Measurements from ENCODE around the gene DLG2. TPM values are rescaled to one million over a fixed set of nuclear protein-coding genes. Genes with fewer than 3 reads are reported as not detected.

Gene DLG2
- total and polyA plus RNA-seq, 4 experiments from 2014 or later: 0.78 to 2.7 (median 1.9) TPM

- H3K27ac ChIP-seq (ENCODE audit: low read depth, low read length): no peak overlapping the region
- no peaks in the 10 kb centered on the region for H3K4me1 Mint-ChIP-seq
- peaks cover 0 to 9% of the 10 kb centered on the region in 2 donors for H3K27me3 Mint-ChIP-seq
- no peak overlapping the region for H3K4me3 Mint-ChIP-seq
- intact Hi-C loops (cut with micrococcal nuclease): no loop called here
- H3K4me3 ChIP-seq (ENCODE audit: low read length in 2 of 2): no peak overlapping the region
- H3K9me3 Mint-ChIP-seq: peaks cover 0 to 3% (median 0%) of the 10 kb centered on the region in 8 donors
- H3K27ac Mint-ChIP-seq: no peak overlapping the region
- CTCF ChIA-PET (ENCODE audit: partially characterized antibody): no interaction called here
- POLR2A ChIA-PET (ENCODE audit: partially characterized antibody): no interaction called here
- no peaks in the 10 kb centered on the region for H3K36me3 ChIP-seq (ENCODE audit: insufficient read depth, low read length)
- no peaks in the 10 kb centered on the region for H3K27me3 ChIP-seq (ENCODE audit: insufficient read depth, low read length)
- no peaks in the 10 kb centered on the region for H3K9me3 ChIP-seq (ENCODE audit: control insufficient read depth in 1 of 2, low read length in 2 of 2)
- H3K4me1 ChIP-seq (ENCODE audit: insufficient read depth, low read length): no peaks in the 10 kb centered on the region
- no peak for DNase-seq
- H3K36me3 Mint-ChIP-seq: no peaks in the 10 kb centered on the region
Observed at GRCh38 chr11:83629775-83630174, 1997.4 kb downstream of the DLG2 start.

- Histone ChIP-seq H3K36me3 (ENCODE audit: insufficient read depth, low read length) (no peaks in the 10 kb centered on the region), H3K4me3 (ENCODE audit: low read length in 2 of 2) (no peak overlapping the region), H3K4me1 (ENCODE audit: insufficient read depth, low read length) (no peaks in the 10 kb centered on the region), H3K9me3 (ENCODE audit: control insufficient read depth in 1 of 2, low read length in 2 of 2) (no peaks in the 10 kb centered on the region), H3K27ac (ENCODE audit: low read depth, low read length) (no peak overlapping the region), H3K27me3 (ENCODE audit: insufficient read depth, low read length) (no peaks in the 10 kb centered on the region)
- intact Hi-C loops (cut with micrococcal nuclease): no loop called here
- H3K4me1 Mint-ChIP-seq: no peaks in the 10 kb centered on the region
- H3K27me3 Mint-ChIP-seq: peaks cover 0 to 9% of the 10 kb centered on the region in 2 donors
- H3K27ac Mint-ChIP-seq: no peak overlapping the region
- no peaks in the 10 kb centered on the region for H3K36me3 Mint-ChIP-seq
- no peak overlapping the region for H3K4me3 Mint-ChIP-seq
- ChIA-PET POLR2A (ENCODE audit: partially characterized antibody) (no interaction called here), CTCF (ENCODE audit: partially characterized antibody) (no interaction called here)
- DNase-seq: no peak
- H3K9me3 Mint-ChIP-seq: peaks cover 0 to 3% (median 0%) of the 10 kb centered on the region in 8 donors
Observed at GRCh38 chr11:83628622-83629355, 1998.4 kb downstream of the DLG2 start.

- Histone ChIP-seq H3K27ac (ENCODE audit: low read depth, low read length) (no peak overlapping the region), H3K4me1 (ENCODE audit: insufficient read depth, low read length) (no peaks in the 10 kb centered on the region), H3K36me3 (ENCODE audit: insufficient read depth, low read length) (no peaks in the 10 kb centered on the region), H3K27me3 (ENCODE audit: insufficient read depth, low read length) (no peaks in the 10 kb centered on the region), H3K4me3 (ENCODE audit: low read length in 2 of 2) (no peak overlapping the region), H3K9me3 (ENCODE audit: control insufficient read depth in 1 of 2, low read length in 2 of 2) (no peaks in the 10 kb centered on the region)
- ChIA-PET CTCF (ENCODE audit: partially characterized antibody) (no interaction called here), POLR2A (ENCODE audit: partially characterized antibody) (no interaction called here)
- Mint-ChIP-seq H3K36me3 (no peaks in the 10 kb centered on the region), H3K4me1 (no peaks in the 10 kb centered on the region), H3K4me3 (no peak overlapping the region), H3K9me3 (peaks cover 0 to 3% (median 0%) of the 10 kb centered on the region in 8 donors), H3K27ac (no peak overlapping the region), H3K27me3 (peaks cover under 1 to 6% of the 10 kb centered on the region in 2 donors)
- no peak for DNase-seq
- intact Hi-C loops (cut with micrococcal nuclease): no loop called here
Observed at GRCh38 chr11:83625336-83625735, 2001.8 kb downstream of the DLG2 start.

GRCh38 chr11:83617671-83618070, 2009.5 kb downstream of the DLG2 start:
- Histone ChIP-seq H3K4me1 (ENCODE audit: insufficient read depth, low read length) (no peaks in the 10 kb centered on the region), H3K27me3 (ENCODE audit: insufficient read depth, low read length) (no peaks in the 10 kb centered on the region), H3K27ac (ENCODE audit: low read depth, low read length) (no peak overlapping the region), H3K9me3 (ENCODE audit: control insufficient read depth in 1 of 2, low read length in 2 of 2) (no peaks in the 10 kb centered on the region), H3K4me3 (ENCODE audit: low read length in 2 of 2) (no peak overlapping the region), H3K36me3 (ENCODE audit: insufficient read depth, low read length) (no peaks in the 10 kb centered on the region)
- Mint-ChIP-seq H3K27ac (no peak overlapping the region), H3K4me3 (no peak overlapping the region), H3K36me3 (no peaks in the 10 kb centered on the region), H3K9me3 (peaks cover 0 to 2% (median 0%) of the 10 kb centered on the region in 8 donors), H3K4me1 (no peaks in the 10 kb centered on the region), H3K27me3 (peaks cover 0 to 2% of the 10 kb centered on the region in 2 donors)
- CTCF ChIA-PET (ENCODE audit: partially characterized antibody): no interaction called here
- DNase-seq: no peak
- POLR2A ChIA-PET (ENCODE audit: partially characterized antibody): no interaction called here
- intact Hi-C loops (cut with micrococcal nuclease): no loop called here

GRCh38 chr11:83613767-83614121, 2013.4 kb downstream of the DLG2 start:
- Mint-ChIP-seq H3K36me3 (no peaks in the 10 kb centered on the region), H3K27ac (no peak overlapping the region), H3K9me3 (peaks cover 0 to 2% (median 0%) of the 10 kb centered on the region in 8 donors), H3K4me1 (no peaks in the 10 kb centered on the region), H3K4me3 (no peak overlapping the region), H3K27me3 (peaks cover 1 to 6% of the 10 kb centered on the region in 2 donors)
- CTCF ChIA-PET (ENCODE audit: partially characterized antibody): no interaction called here
- H3K4me1 ChIP-seq (ENCODE audit: insufficient read depth, low read length): no peaks in the 10 kb centered on the region
- H3K27me3 ChIP-seq (ENCODE audit: insufficient read depth, low read length): no peaks in the 10 kb centered on the region
- no peaks in the 10 kb centered on the region for H3K36me3 ChIP-seq (ENCODE audit: insufficient read depth, low read length)
- POLR2A ChIA-PET (ENCODE audit: partially characterized antibody): no interaction called here
- intact Hi-C loops (cut with micrococcal nuclease): no loop called here
- no peak overlapping the region for H3K4me3 ChIP-seq (ENCODE audit: low read length in 2 of 2)
- no peaks in the 10 kb centered on the region for H3K9me3 ChIP-seq (ENCODE audit: control insufficient read depth in 1 of 2, low read length in 2 of 2)
- no peak for DNase-seq
- H3K27ac ChIP-seq (ENCODE audit: low read depth, low read length): no peak overlapping the region

- no peak overlapping the region for H3K4me3 ChIP-seq (ENCODE audit: low read length in 2 of 2)
- H3K9me3 Mint-ChIP-seq: peaks cover 0 to 2% (median 0%) of the 10 kb centered on the region in 8 donors
- H3K4me3 Mint-ChIP-seq: no peak overlapping the region
- no peak overlapping the region for H3K27ac ChIP-seq (ENCODE audit: low read depth, low read length)
- no peaks in the 10 kb centered on the region for H3K36me3 ChIP-seq (ENCODE audit: insufficient read depth, low read length)
- intact Hi-C loops (cut with micrococcal nuclease): no loop called here
- H3K27me3 ChIP-seq (ENCODE audit: insufficient read depth, low read length): no peaks in the 10 kb centered on the region
- H3K4me1 Mint-ChIP-seq: no peaks in the 10 kb centered on the region
- ChIA-PET POLR2A (ENCODE audit: partially characterized antibody) (no interaction called here), CTCF (ENCODE audit: partially characterized antibody) (no interaction called here)
- no peaks in the 10 kb centered on the region for H3K36me3 Mint-ChIP-seq
- no peak for DNase-seq
- H3K4me1 ChIP-seq (ENCODE audit: insufficient read depth, low read length): no peaks in the 10 kb centered on the region
- H3K27ac Mint-ChIP-seq: peak overlapping the region in 1 of 7 donors; percentile 48
- no peaks in the 10 kb centered on the region for H3K9me3 ChIP-seq (ENCODE audit: control insufficient read depth in 1 of 2, low read length in 2 of 2)
- peaks cover 1 to 6% of the 10 kb centered on the region in 2 donors for H3K27me3 Mint-ChIP-seq
Observed at GRCh38 chr11:83612891-83613766, 2014.0 kb downstream of the DLG2 start.

GRCh38 chr11:83611600-83611999, 2015.5 kb downstream of the DLG2 start:
- Mint-ChIP-seq H3K36me3 (no peaks in the 10 kb centered on the region), H3K27me3 (peaks cover 1 to 6% of the 10 kb centered on the region in 2 donors), H3K4me3 (no peak overlapping the region), H3K27ac (no peak overlapping the region), H3K4me1 (no peaks in the 10 kb centered on the region), H3K9me3 (peaks cover 0 to 4% (median 0%) of the 10 kb centered on the region in 8 donors)
- Histone ChIP-seq H3K4me1 (ENCODE audit: insufficient read depth, low read length) (no peaks in the 10 kb centered on the region), H3K36me3 (ENCODE audit: insufficient read depth, low read length) (no peaks in the 10 kb centered on the region), H3K9me3 (ENCODE audit: control insufficient read depth in 1 of 2, low read length in 2 of 2) (no peaks in the 10 kb centered on the region), H3K4me3 (ENCODE audit: low read length in 2 of 2) (no peak overlapping the region), H3K27me3 (ENCODE audit: insufficient read depth, low read length) (no peaks in the 10 kb centered on the region), H3K27ac (ENCODE audit: low read depth, low read length) (no peak overlapping the region)
- intact Hi-C loops (cut with micrococcal nuclease): no loop called here
- POLR2A ChIA-PET (ENCODE audit: partially characterized antibody): no interaction called here
- no peak for DNase-seq
- CTCF ChIA-PET (ENCODE audit: partially characterized antibody): no interaction called here

Data from CD4-positive, alpha-beta memory T cell (primary cell).